ENCODE data around the gene LOXL1. TPM values are rescaled to one million over a fixed set of nuclear protein-coding genes. Genes with fewer than 3 reads are reported as not detected.

The LOXL1 gene
- 10 to 100 TPM; 20.7 to 79.5 (median 30.4) TPM for total RNA-seq
- polyA plus RNA-seq, result 10 to 100 TPM; 28.8 to 36.1 TPM
- long read RNA-seq, donor 1, transcript LOXL1-201 (7 exons, 2,351 nt), result major isoform, 35 of 43 reads
- long read RNA-seq, donor 1, partial matches to known transcripts, result 3 of 43 reads
- long read RNA-seq, donor 1, other reads (novel, unspliced or antisense), result 5 of 43 reads
- long read RNA-seq, donor 2, transcript LOXL1-201 (7 exons, 2,351 nt), result major isoform, 16 of 23 reads
- long read RNA-seq, donor 2, partial matches to known transcripts, result 4 of 23 reads
- long read RNA-seq, donor 2, other reads (novel, unspliced or antisense), result 2 of 23 reads
- long read RNA-seq, donor 3, transcript LOXL1-201 (7 exons, 2,351 nt), result major isoform, 92 of 112 reads
- long read RNA-seq, donor 3, partial matches to known transcripts, result 5 of 112 reads
- long read RNA-seq, donor 3, other reads (novel, unspliced or antisense), result 15 of 112 reads

GRCh38 chr15:73926219-73927002 lies at the start of gene LOXL1:
LOXL1 (plus strand) TSS chr15:73926462; CDS start chr15:73926784, 322 bp downstream.
- intact Hi-C loops (cut with DNase I), result no loop called here
- peak in 1 of 2 donors; percentile 80 for TF ChIP-seq POLR2A (IDR thresholded peaks at IDR 0.05)
- no peak for TF ChIP-seq CTCF (IDR thresholded peaks at IDR 0.05)
- Histone ChIP-seq H3K4me3 (peak within 1 kb of the TSS; percentile 56 to 88 (median 66)), H3K36me3 (no peaks in the 10 kb centered on the region), H3K27ac (peak within 1 kb of the TSS; percentile 79 to 97 (median 92)), H3K9me3 (no peaks in the 10 kb centered on the region), H3K4me1 (peaks cover 29 to 93% (median 73%) of the 10 kb centered on the region in 12 donors), H3K27me3 (peaks cover 0 to 19% (median 0%) of the 10 kb centered on the region in 9 donors)
- peak; percentile 24 to 64 (median 57) for ATAC-seq
- DNase-seq, result peak; percentile 78 to 89 (median 88)
- 1 to 6% (median 5%) methylated on average over 25 to 47 of the region's 47 CpGs for WGBS, 4 donors

GRCh38 chr15:73879426-73879825 lies 46.8 kb upstream of the LOXL1 start:
- no peak for DNase-seq
- TF ChIP-seq POLR2A (IDR thresholded peaks at IDR 0.05), result no peak
- TF ChIP-seq CTCF (IDR thresholded peaks at IDR 0.05), result no peak
- intact Hi-C loops (cut with DNase I), result loop anchor here in 3 of 10 donors (10.0 kb wide), 2 partner anchors 85 to 135 kb away; no protein-coding TSS in a partner anchor
- Histone ChIP-seq H3K4me3 (no peak overlapping the region), H3K27ac (no peak overlapping the region), H3K4me1 (no peaks in the 10 kb centered on the region), H3K27me3 (peaks cover 0 to 15% (median 0%) of the 10 kb centered on the region in 9 donors), H3K36me3 (no peaks in the 10 kb centered on the region), H3K9me3 (no peaks in the 10 kb centered on the region)
- 60 to 84% (median 72%) methylated on average over 3 of the region's 3 CpGs for WGBS, 4 donors
- no peak for ATAC-seq

GRCh38 chr15:73881579-73882320 lies 44.5 kb upstream of the LOXL1 start:
- TF ChIP-seq POLR2A (IDR thresholded peaks at IDR 0.05), result no peak
- TF ChIP-seq CTCF (IDR thresholded peaks at IDR 0.05), result no peak
- Histone ChIP-seq H3K4me1 (no peaks in the 10 kb centered on the region), H3K36me3 (no peaks in the 10 kb centered on the region), H3K4me3 (no peak overlapping the region), H3K9me3 (no peaks in the 10 kb centered on the region), H3K27me3 (peaks cover 0 to 14% (median 0%) of the 10 kb centered on the region in 9 donors), H3K27ac (no peak overlapping the region)
- intact Hi-C loops (cut with DNase I), result no loop called here
- WGBS, 4 donors, result 78 to 82% (median 79%) methylated on average over 12 of the region's 12 CpGs
- DNase-seq (no peak), ATAC-seq (no peak)

Measured in heart left ventricle (tissue), 16 donors.